Fibroblast of mammary gland (primary cell): Measurements from ENCODE around the gene ANKRD23.

ENCODE experiments used
- DNase-seq: peaks from one replicate; pipeline ENCODE4 v3.0.0-alpha.2; 2010; ENCODE audit warnings: low read depth
- H3K4me3 ChIP-seq: 2 replicates; pipeline ENCODE4 v1.5.1; 2011; ENCODE audit warnings: low read depth, mild to moderate bottlenecking, low read length, moderate library complexity; ENCODE audit not compliant: control insufficient read depth
- CTCF ChIP-seq: conservative IDR thresholded peaks from 2 replicates; pipeline ENCODE4 v1.5.1; 2011; ENCODE audit warnings: low read depth, low read length, inconsistent platforms; ENCODE audit not compliant: control insufficient read depth, insufficient read depth

Gene ANKRD23

GRCh38 chr2:96853321-96853720 lies 9.5 kb upstream of the ANKRD23 start:
- TF ChIP-seq CTCF = no peak
- DNase-seq = no peak
- H3K4me3 ChIP-seq = no peak overlapping the region

GRCh38 chr2:96852667-96853066 lies 8.8 kb upstream of the ANKRD23 start:
- DNase-seq = no peak
- TF ChIP-seq CTCF = no peak

GRCh38 chr2:96848264-96848663 lies 4.4 kb upstream of the ANKRD23 start:
- no peak for TF ChIP-seq CTCF
- DNase-seq = no peak
- no peak overlapping the region for H3K4me3 ChIP-seq

More at GRCh38 chr2:96852667-96853066, 8.8 kb upstream of the ANKRD23 start:
- H3K4me3 ChIP-seq = no peak overlapping the region

- no peak overlapping the region for H3K4me3 ChIP-seq
These were observed 3.8 kb upstream of the ANKRD23 start for GRCh38 chr2:96847586-96847985.

GRCh38 chr2:96846825-96847224 lies 3.0 kb upstream of the ANKRD23 start:
- TF ChIP-seq CTCF = no peak
- no peak for DNase-seq
- H3K4me3 ChIP-seq = no peak overlapping the region

More at GRCh38 chr2:96847586-96847985, 3.8 kb upstream of the ANKRD23 start:
- no peak for TF ChIP-seq CTCF
- no peak for DNase-seq

GRCh38 chr2:96844405-96844808 lies 586 bp upstream of the ANKRD23 start:
- TF ChIP-seq CTCF = no peak
- no peak for DNase-seq
- H3K4me3 ChIP-seq = no peak overlapping the region

GRCh38 chr2:96842600-96842999 lies 1.2 kb downstream of the ANKRD23 start:
- TF ChIP-seq CTCF = no peak
- no peak overlapping the region for H3K4me3 ChIP-seq
- DNase-seq = no peak
